Measurements from ENCODE around the gene GJD4. TPM values are rescaled to one million over a fixed set of nuclear protein-coding genes. Genes with fewer than 3 reads are reported as not detected.

GJD4 gene
- total RNA-seq, 2 experiments from 2014 or later, result not detected

DNA sequence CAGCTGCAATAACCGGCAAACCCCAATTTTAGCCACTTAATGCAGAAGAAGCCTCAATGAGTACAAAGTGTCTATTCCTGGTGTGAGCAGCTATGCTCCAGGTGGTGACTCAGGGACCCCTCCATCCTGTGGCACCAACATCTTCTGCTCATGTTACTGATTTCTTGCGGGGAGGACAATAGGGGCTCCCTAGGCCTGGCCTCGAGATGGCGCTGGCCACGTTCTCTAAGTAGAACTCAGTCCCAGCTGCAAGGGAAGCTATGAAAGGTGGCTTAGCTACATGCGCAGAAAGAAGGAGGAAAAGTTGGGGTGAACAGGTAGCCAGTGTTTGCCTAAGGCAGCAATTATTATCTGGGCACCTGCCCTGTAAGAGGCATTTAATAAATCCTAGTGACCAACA lies 6.6 kb downstream of the GJD4 start:
- DNase-seq (ENCODE audit: low spot score), result no peak
- no peaks in the 10 kb centered on the region for H3K9me3 ChIP-seq (ENCODE audit: low read length)
- no peaks in the 10 kb centered on the region for H3K9me2 ChIP-seq (ENCODE audit: insufficient read depth, low read length)
- no peaks in the 10 kb centered on the region for H3K36me3 ChIP-seq (ENCODE audit: insufficient read depth, low read length)
- no peaks in the 10 kb centered on the region for H3K79me2 ChIP-seq (ENCODE audit: insufficient read depth, low read depth, low read length)
- no peak overlapping the region for H3K4me3 ChIP-seq (ENCODE audit: low read depth, low read length, poor library complexity, severe bottlenecking)
- CTCF ChIA-PET (ENCODE audit: unreplicated experiment), result no interaction called here
- H4K20me1 ChIP-seq (ENCODE audit: insufficient read depth, low read length), result no peaks in the 10 kb centered on the region
- intact Hi-C loops (cut with micrococcal nuclease; ENCODE audit: unreplicated experiment), result no loop called here
- H3K27ac ChIP-seq (ENCODE audit: low read depth, low read length, poor library complexity, severe bottlenecking), result no peak overlapping the region
- no TSS peak for BruUV-seq (replicated peaks)
- POLR2A ChIA-PET, result interaction anchor here (1.2 kb wide), 1 partner anchor 1252 kb away, joined by 3 read pairs; no protein-coding TSS in a partner anchor
- TF ChIP-seq, protein P1, sequence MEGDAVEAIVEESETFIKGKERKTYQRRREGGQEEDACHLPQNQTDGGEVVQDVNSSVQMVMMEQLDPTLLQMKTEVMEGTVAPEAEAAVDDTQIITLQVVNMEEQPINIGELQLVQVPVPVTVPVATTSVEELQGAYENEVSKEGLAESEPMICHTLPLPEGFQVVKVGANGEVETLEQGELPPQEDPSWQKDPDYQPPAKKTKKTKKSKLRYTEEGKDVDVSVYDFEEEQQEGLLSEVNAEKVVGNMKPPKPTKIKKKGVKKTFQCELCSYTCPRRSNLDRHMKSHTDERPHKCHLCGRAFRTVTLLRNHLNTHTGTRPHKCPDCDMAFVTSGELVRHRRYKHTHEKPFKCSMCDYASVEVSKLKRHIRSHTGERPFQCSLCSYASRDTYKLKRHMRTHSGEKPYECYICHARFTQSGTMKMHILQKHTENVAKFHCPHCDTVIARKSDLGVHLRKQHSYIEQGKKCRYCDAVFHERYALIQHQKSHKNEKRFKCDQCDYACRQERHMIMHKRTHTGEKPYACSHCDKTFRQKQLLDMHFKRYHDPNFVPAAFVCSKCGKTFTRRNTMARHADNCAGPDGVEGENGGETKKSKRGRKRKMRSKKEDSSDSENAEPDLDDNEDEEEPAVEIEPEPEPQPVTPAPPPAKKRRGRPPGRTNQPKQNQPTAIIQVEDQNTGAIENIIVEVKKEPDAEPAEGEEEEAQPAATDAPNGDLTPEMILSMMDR (conservative IDR thresholded peaks at IDR 0.05; ENCODE audit: low read length), result 0 out of 2 replicates have a peak, but pooled peaks have one; percentile 17
- TF ChIP-seq EZH2phosphoT487 (IDR thresholded peaks at IDR 0.05; ENCODE audit: borderline replicate concordance, low read depth, low read length), result no peak
- no peaks in the 10 kb centered on the region for H3K4me1 ChIP-seq (ENCODE audit: insufficient read depth, low read length, poor library complexity, severe bottlenecking)
- H2AFZ ChIP-seq (ENCODE audit: low read length), result no peak overlapping the region
- H3K4me2 ChIP-seq (ENCODE audit: low read length), result no peak overlapping the region

DNA sequence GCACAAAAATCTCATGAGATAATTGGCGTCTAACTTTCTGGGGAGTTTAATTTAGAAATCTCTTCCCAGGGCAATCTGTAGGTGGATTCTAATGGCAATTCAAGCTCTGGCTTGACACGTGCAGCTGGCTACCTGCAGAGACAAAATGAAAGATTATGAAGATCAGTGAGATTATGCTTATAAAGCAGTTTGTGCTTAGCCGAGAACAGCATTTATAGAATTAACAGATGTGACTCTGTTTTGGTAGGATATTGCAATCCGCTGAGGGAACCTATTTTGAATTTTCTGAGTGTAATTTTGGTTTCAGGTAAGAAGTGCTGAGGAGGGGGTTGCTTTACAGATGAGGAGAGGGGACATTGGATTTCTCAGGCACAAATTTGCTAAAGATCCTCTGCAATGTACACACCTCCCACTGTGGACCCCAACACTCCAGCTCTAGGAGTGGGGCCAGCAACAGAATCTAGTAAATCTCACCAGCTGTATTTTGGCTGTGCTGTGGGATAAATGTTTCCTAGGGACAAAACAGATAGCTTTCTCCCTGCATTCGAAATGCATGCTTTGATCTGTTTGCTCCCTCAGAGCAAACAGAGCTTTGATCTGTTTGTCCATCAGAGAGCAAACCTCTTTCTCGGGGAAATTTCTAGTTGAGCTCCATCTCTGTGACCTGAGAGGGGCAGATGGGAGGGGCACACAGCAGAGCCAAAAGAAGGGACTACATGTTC lies 7.4 kb downstream of the GJD4 start:
- Histone ChIP-seq H3K4me2 (ENCODE audit: low read length) (no peak overlapping the region), H4K20me1 (ENCODE audit: insufficient read depth, low read length) (no peaks in the 10 kb centered on the region), H3K36me3 (ENCODE audit: insufficient read depth, low read length) (no peaks in the 10 kb centered on the region), H3K4me1 (ENCODE audit: insufficient read depth, low read length, poor library complexity, severe bottlenecking) (no peaks in the 10 kb centered on the region), H3K9me2 (ENCODE audit: insufficient read depth, low read length) (no peaks in the 10 kb centered on the region), H3K9me3 (ENCODE audit: low read length) (no peaks in the 10 kb centered on the region), H3K79me2 (ENCODE audit: insufficient read depth, low read depth, low read length) (no peaks in the 10 kb centered on the region), H3K27ac (ENCODE audit: low read depth, low read length, poor library complexity, severe bottlenecking) (no peak overlapping the region), H2AFZ (ENCODE audit: low read length) (no peak overlapping the region), H3K4me3 (ENCODE audit: low read depth, low read length, poor library complexity, severe bottlenecking) (no peak overlapping the region)
- ChIA-PET POLR2A (interaction anchor here (1.2 kb wide), 1 partner anchor 1251 kb away, joined by 3 read pairs; no protein-coding TSS in a partner anchor), CTCF (ENCODE audit: unreplicated experiment) (no interaction called here)
- BruUV-seq (replicated peaks), result no TSS peak
- intact Hi-C loops (cut with micrococcal nuclease; ENCODE audit: unreplicated experiment), result no loop called here
- no peak for TF ChIP-seq EZH2phosphoT487 (IDR thresholded peaks at IDR 0.05; ENCODE audit: borderline replicate concordance, low read depth, low read length)
- TF ChIP-seq, protein P1 (conservative IDR thresholded peaks at IDR 0.05; ENCODE audit: low read length), result no peak
- no peak for DNase-seq (ENCODE audit: low spot score)

DNA sequence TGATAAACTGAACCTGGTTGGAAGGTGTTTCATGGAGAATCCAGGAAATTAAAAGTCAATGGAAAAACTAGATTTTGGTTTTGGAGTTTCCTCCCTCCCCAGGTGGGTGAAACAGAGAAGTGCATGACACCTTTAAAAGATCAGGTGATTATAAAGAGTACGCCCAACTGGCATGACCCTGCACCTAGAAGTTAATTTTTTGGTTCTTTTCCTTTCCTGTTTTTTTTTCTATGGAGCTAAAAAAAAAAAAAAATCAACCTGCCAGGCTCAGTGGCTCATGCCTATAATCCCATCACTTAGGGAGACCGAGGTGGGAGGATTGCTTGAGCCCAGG lies 7.9 kb downstream of the GJD4 start:
- intact Hi-C loops (cut with micrococcal nuclease; ENCODE audit: unreplicated experiment), result no loop called here
- POLR2A ChIA-PET, result interaction anchor here (0.7 kb wide), 1 partner anchor 879 kb away, joined by 3 read pairs; no protein-coding TSS in a partner anchor
- no TSS peak for BruUV-seq (replicated peaks)

More for the DNA sequence above, 7.9 kb downstream of the GJD4 start:
- Histone ChIP-seq H4K20me1 (ENCODE audit: insufficient read depth, low read length) (no peaks in the 10 kb centered on the region), H3K79me2 (ENCODE audit: insufficient read depth, low read depth, low read length) (no peaks in the 10 kb centered on the region), H3K27ac (ENCODE audit: low read depth, low read length, poor library complexity, severe bottlenecking) (no peak overlapping the region), H3K9me3 (ENCODE audit: low read length) (no peaks in the 10 kb centered on the region), H3K4me1 (ENCODE audit: insufficient read depth, low read length, poor library complexity, severe bottlenecking) (no peaks in the 10 kb centered on the region), H3K4me2 (ENCODE audit: low read length) (no peak overlapping the region), H3K9me2 (ENCODE audit: insufficient read depth, low read length) (no peaks in the 10 kb centered on the region), H3K36me3 (ENCODE audit: insufficient read depth, low read length) (no peaks in the 10 kb centered on the region), H2AFZ (ENCODE audit: low read length) (no peak overlapping the region), H3K4me3 (ENCODE audit: low read depth, low read length, poor library complexity, severe bottlenecking) (no peak overlapping the region)
- DNase-seq (ENCODE audit: low spot score), result no peak
- CTCF ChIA-PET (ENCODE audit: unreplicated experiment), result no interaction called here
- TF ChIP-seq, protein P1 (conservative IDR thresholded peaks at IDR 0.05; ENCODE audit: low read length), result no peak
- TF ChIP-seq EZH2phosphoT487 (IDR thresholded peaks at IDR 0.05; ENCODE audit: borderline replicate concordance, low read depth, low read length), result no peak
